ENCODE results near the gene PPP2R5E.

PPP2R5E gene

GRCh38 chr14:63401646-63402045 lies 141.5 kb downstream of the PPP2R5E start:
- no peaks in the 10 kb centered on the region for H3K4me1 ChIP-seq (ENCODE audit: insufficient read depth, low read length, severe bottlenecking)
- H3K4me2 ChIP-seq (ENCODE audit: low read length), result no peak overlapping the region
- H3K9ac ChIP-seq (ENCODE audit: low read length), result no peak overlapping the region
- no peaks in the 10 kb centered on the region for H3K9me2 ChIP-seq (ENCODE audit: low read depth, low read length)
- H3K79me2 ChIP-seq (ENCODE audit: insufficient read depth, low read length), result no peaks in the 10 kb centered on the region
- H3K9me3 ChIP-seq (ENCODE audit: low read length), result 0 out of 2 replicates have a peak, but pooled peaks cover 2% of the 10 kb centered on the region
- H4K20me1 ChIP-seq (ENCODE audit: insufficient read depth, low read length), result no peaks in the 10 kb centered on the region
- H3F3A ChIP-seq (ENCODE audit: insufficient read depth, low read length), result no peaks in the 10 kb centered on the region
- H3K36me3 ChIP-seq (ENCODE audit: insufficient read depth, low read length), result peaks cover 35% of the 10 kb centered on the region
- H3K27me3 ChIP-seq (ENCODE audit: insufficient read depth, low read length), result no peaks in the 10 kb centered on the region
- H3K27ac ChIP-seq (ENCODE audit: low read depth, low read length, poor library complexity, severe bottlenecking), result no peak overlapping the region
- H2AFZ ChIP-seq (ENCODE audit: low read length), result no peak overlapping the region
- H3K4me3 ChIP-seq (ENCODE audit: low read depth, low read length, poor library complexity, severe bottlenecking), result no peak overlapping the region
- TF ChIP-seq CTCF (IDR thresholded peaks at IDR 0.05; ENCODE audit: low read length), result no peak
- TF ChIP-seq EZH2 (IDR thresholded peaks at IDR 0.05; ENCODE audit: borderline replicate concordance, low read length), result no peak

- Histone ChIP-seq H3K9ac (ENCODE audit: low read length) (no peak overlapping the region), H3K27me3 (ENCODE audit: insufficient read depth, low read length) (no peaks in the 10 kb centered on the region), H2AFZ (ENCODE audit: low read length) (no peak overlapping the region), H3K9me3 (ENCODE audit: low read length) (0 out of 2 replicates have a peak, but pooled peaks cover 2% of the 10 kb centered on the region), H3K4me3 (ENCODE audit: low read depth, low read length, poor library complexity, severe bottlenecking) (no peak overlapping the region), H3F3A (ENCODE audit: insufficient read depth, low read length) (no peaks in the 10 kb centered on the region), H4K20me1 (ENCODE audit: insufficient read depth, low read length) (no peaks in the 10 kb centered on the region), H3K36me3 (ENCODE audit: insufficient read depth, low read length) (peaks cover 30% of the 10 kb centered on the region), H3K27ac (ENCODE audit: low read depth, low read length, poor library complexity, severe bottlenecking) (no peak overlapping the region), H3K4me1 (ENCODE audit: insufficient read depth, low read length, severe bottlenecking) (no peaks in the 10 kb centered on the region), H3K79me2 (ENCODE audit: insufficient read depth, low read length) (no peaks in the 10 kb centered on the region), H3K9me2 (ENCODE audit: low read depth, low read length) (no peaks in the 10 kb centered on the region), H3K4me2 (ENCODE audit: low read length) (no peak overlapping the region)
- TF ChIP-seq EZH2 (IDR thresholded peaks at IDR 0.05; ENCODE audit: borderline replicate concordance, low read length) (no peak), CTCF (IDR thresholded peaks at IDR 0.05; ENCODE audit: low read length) (no peak)
These were observed 144.2 kb downstream of the PPP2R5E start for GRCh38 chr14:63398952-63399351.

GRCh38 chr14:63394841-63395240 lies 148.3 kb downstream of the PPP2R5E start:
- Histone ChIP-seq H3K79me2 (ENCODE audit: insufficient read depth, low read length) (no peaks in the 10 kb centered on the region), H3K27ac (ENCODE audit: low read depth, low read length, poor library complexity, severe bottlenecking) (no peak overlapping the region)

More at GRCh38 chr14:63394841-63395240, 148.3 kb downstream of the PPP2R5E start:
- Histone ChIP-seq H3K9ac (ENCODE audit: low read length) (no peak overlapping the region), H3K9me3 (ENCODE audit: low read length) (0 out of 2 replicates have a peak, but pooled peaks cover 2% of the 10 kb centered on the region), H3K4me1 (ENCODE audit: insufficient read depth, low read length, severe bottlenecking) (no peaks in the 10 kb centered on the region), H2AFZ (ENCODE audit: low read length) (no peak overlapping the region), H3K4me2 (ENCODE audit: low read length) (no peak overlapping the region), H3K27me3 (ENCODE audit: insufficient read depth, low read length) (no peaks in the 10 kb centered on the region), H3K4me3 (ENCODE audit: low read depth, low read length, poor library complexity, severe bottlenecking) (no peak overlapping the region), H4K20me1 (ENCODE audit: insufficient read depth, low read length) (no peaks in the 10 kb centered on the region), H3K9me2 (ENCODE audit: low read depth, low read length) (no peaks in the 10 kb centered on the region), H3F3A (ENCODE audit: insufficient read depth, low read length) (no peaks in the 10 kb centered on the region), H3K36me3 (ENCODE audit: insufficient read depth, low read length) (peaks cover 58% of the 10 kb centered on the region)
- TF ChIP-seq EZH2 (IDR thresholded peaks at IDR 0.05; ENCODE audit: borderline replicate concordance, low read length) (no peak), CTCF (IDR thresholded peaks at IDR 0.05; ENCODE audit: low read length) (no peak)

Measured in OCI-LY1 (cell line).